Stimulated activated CD4-positive, alpha-beta T cell treated with anti-CD3 and anti-CD28 coated beads, TNF-alpha, amount 100 ng/mL, for 4 hours (primary cell): ENCODE data around the gene FILIP1L.

Experiments used
- DNase-seq, 3 experiments: peaks; one replicate each; pipeline ENCODE4 v3.0.0-alpha.2; 2020; ENCODE audit warnings: low read depth in 3 of 3

The FILIP1L gene

GRCh38 chr3:99925584-99926230 lies 188.6 kb downstream of the FILIP1L start:
- DNase-seq, result no peak

GRCh38 chr3:99923873-99924272 lies 190.4 kb downstream of the FILIP1L start:
- DNase-seq, result no peak

GRCh38 chr3:99921986-99922385 lies 192.3 kb downstream of the FILIP1L start:
- DNase-seq, result no peak

GRCh38 chr3:99921377-99921695 lies 193.0 kb downstream of the FILIP1L start:
- no peak for DNase-seq

- no peak for DNase-seq
Measured at GRCh38 chr3:99920481-99921376, 193.6 kb downstream of the FILIP1L start.

- DNase-seq, result no peak
Measured at GRCh38 chr3:99919694-99920093, 194.6 kb downstream of the FILIP1L start.

GRCh38 chr3:99918715-99919114 lies 195.6 kb downstream of the FILIP1L start:
- DNase-seq, result no peak

- DNase-seq, result no peak
Measured at GRCh38 chr3:99915906-99916432, 198.3 kb downstream of the FILIP1L start.

- no peak for DNase-seq
Measured at GRCh38 chr3:99911433-99911832, 202.9 kb downstream of the FILIP1L start.

GRCh38 chr3:99910752-99911290 lies 203.5 kb downstream of the FILIP1L start:
- DNase-seq, result no peak

GRCh38 chr3:99909714-99910495 lies 204.4 kb downstream of the FILIP1L start:
- DNase-seq, result no peak

GRCh38 chr3:99907959-99908544 lies 206.2 kb downstream of the FILIP1L start:
- no peak for DNase-seq

GRCh38 chr3:99903869-99904268 lies 210.4 kb downstream of the FILIP1L start:
- no peak for DNase-seq

GRCh38 chr3:99902091-99902490 lies 212.2 kb downstream of the FILIP1L start:
- DNase-seq, result no peak

GRCh38 chr3:99901200-99901926 lies 212.9 kb downstream of the FILIP1L start:
- DNase-seq, result no peak

- no peak for DNase-seq
Measured at GRCh38 chr3:99900248-99900647, 214.1 kb downstream of the FILIP1L start.

- no peak for DNase-seq
Measured at GRCh38 chr3:99899603-99900002, 214.7 kb downstream of the FILIP1L start.

- DNase-seq, result no peak
Measured at GRCh38 chr3:99896482-99896881, 217.8 kb downstream of the FILIP1L start.

- no peak for DNase-seq
Measured at GRCh38 chr3:99895703-99896441, 218.4 kb downstream of the FILIP1L start.

GRCh38 chr3:99895131-99895696 lies 219.1 kb downstream of the FILIP1L start:
- no peak for DNase-seq
